HG03575 (cell line): ENCODE measurements around the gene TSC22D2.

Experiments
- ATAC-seq: cut with Tn5 transposase; IDR thresholded peaks from one replicate; pipeline ENCODE4 v1.9.1; 2021; ENCODE audit not compliant: unreplicated experiment, insufficient number of reproducible peaks, low FRiP score; ENCODE audit errors: extremely low read depth

The TSC22D2 gene

DNA sequence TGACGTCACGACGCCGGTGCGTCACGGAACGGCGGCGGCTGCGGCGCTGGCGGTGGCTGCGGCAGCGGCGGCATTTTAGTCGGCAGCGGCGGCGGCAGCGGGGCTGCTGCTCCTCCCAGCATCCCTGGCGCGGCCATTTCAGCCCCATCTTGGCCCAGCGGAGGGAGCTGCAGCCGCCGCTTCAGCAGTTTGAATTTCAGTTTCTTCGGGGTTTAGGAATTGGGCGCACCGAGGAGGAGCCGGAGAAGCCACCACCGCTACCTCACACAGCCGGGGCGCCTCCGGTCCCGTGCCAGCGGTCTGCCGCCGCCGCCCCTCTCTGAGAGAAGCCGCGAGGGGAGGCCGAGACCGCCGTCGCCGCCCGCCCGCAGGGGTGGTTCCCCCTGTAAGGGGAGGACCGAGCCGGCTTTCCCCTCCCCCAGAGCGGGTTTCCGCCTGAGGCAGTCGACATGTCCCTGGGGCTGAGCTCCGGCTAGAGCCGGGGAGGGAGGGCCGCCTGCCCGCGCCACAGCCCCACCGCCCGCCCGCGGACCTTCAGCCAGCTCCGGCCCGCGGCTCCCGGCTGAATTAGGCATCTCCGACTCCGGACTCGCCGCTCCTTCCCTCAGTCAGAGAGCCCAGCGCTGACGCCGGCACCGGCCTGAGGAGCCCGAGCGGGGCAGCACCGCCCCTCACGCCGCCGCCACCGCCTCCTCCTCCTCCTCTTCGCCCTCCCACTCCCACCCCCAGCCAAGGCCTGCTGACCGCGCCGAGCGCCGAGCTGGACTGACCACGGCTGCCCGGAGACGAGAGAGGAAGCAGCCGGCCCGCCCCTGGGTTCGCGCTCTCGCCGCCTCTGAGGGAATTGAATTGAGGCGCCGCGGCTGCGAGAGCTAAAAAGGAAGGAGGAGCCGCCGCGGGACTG lies at the start of gene TSC22D2:
Gene TSC22D2, plus strand, starts transcription at position 78 of the 904 bp plus-strand sequence. CDS start 1,053 bp downstream, outside the sequence.
- ATAC-seq: peak; percentile 40

DNA sequence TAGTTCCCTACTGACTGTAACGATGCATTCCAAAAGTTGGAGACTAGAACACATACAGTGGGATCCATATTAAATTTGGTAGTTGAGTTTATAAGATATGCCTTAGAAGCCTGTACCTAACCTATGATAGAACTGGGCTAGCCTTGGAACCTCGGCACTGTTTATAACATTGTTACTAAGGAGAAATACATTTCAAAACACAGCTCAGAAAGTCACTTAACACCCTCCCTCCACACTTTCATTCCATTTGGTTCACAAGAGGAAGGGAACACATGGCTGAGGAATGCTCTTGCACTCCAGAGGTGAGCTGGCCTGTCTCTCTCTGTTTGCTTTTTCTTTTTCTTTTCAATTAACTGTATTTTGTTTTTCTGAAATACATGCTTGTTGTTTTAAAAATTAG lies 48.7 kb upstream of the TSC22D2 start:
- ATAC-seq: no peak

DNA sequence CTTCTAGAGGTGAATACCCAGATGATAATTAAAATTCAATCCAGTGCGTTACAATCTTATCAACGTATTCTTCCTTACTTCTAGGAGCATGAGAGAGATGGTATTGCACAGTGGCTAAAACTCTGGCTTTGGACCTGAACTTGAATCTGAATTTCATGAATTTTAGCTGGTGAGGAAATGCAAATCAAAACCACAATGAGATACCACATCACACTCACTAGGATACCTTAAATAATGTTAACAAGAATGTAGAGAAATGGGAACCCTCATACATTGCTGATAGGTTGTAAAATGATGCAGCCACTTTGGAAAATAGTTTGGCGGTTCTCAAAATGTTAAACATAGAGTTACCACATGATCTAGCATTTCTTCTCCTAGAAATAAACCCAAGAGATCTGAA lies 47.1 kb upstream of the TSC22D2 start:
- no peak for ATAC-seq

DNA sequence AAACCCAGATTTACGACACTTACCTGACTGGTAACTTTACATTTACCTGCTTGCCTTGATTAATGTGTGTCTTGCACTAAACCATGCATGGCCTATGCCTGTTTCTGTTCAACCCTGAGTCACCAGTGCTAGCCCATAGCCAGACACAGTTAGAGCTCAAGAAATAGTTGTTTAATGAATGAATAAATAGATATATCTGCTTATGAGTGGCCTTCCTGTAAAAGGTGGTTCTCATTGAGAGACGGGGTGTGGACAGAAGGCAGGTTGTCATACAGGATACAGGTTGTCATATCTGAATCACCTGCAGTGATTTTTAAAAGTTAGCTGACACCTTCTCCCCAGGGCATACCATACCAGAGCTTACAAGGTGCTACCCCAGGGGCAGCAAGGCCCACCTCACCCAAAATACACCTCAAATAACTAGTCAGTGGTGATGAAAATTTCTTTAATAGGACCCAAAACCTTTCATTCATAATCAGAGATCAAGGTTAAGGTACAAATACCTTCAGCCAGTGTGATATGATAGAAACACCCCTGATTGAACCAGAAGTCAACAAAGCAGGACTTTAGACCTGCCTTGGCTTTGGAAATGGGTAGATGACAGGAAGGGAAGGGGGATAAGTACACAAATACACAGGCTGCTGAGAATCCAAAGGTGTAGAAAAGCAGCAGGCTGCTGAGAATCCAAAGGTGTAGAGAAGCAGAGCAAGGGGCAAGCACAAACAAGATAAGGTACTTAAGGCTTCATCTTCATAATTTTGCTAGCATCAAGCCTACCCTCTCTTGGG lies 45.4 kb upstream of the TSC22D2 start:
- no peak for ATAC-seq

DNA sequence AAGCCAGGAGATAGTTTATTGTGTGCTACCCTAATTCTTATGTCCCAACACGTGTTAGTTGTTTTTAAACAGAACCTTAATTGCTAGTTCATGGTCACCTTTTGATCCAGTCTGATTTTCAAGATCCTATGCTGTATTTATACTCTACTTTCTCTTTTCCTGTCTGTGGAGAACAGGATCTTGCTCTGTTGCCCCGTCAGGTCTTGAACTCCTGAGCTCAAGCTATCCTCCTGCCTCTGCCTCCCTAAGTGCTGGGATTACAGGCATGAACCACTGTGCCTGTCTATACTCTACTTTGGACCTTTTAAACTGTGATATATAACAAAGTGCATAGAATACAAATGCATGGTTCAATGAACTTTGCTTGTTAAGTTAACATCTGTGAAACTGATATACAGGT lies 44.7 kb upstream of the TSC22D2 start:
- ATAC-seq: no peak

DNA sequence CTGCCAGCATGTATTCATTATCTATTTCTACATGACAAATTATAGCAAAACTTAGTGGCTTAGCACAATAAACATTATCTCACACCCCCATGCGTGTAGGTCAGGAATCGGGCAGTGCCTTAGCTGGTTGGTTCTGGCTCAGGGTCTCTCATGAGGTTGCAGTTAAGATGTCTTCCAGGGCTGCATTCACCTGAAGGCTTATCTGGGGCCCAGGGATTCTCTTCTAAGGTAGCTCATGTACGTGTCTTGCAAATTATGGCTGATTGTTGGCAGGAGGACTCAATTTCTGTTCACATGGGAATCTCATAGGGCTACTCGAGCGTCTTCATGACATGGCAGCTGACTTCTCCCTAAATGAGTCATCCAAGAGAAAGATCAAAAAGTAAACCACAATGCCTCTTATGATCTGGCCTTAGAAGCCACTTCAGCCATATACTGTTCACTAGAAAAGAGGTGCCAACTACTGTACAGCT lies 42.9 kb upstream of the TSC22D2 start:
- no peak for ATAC-seq

DNA sequence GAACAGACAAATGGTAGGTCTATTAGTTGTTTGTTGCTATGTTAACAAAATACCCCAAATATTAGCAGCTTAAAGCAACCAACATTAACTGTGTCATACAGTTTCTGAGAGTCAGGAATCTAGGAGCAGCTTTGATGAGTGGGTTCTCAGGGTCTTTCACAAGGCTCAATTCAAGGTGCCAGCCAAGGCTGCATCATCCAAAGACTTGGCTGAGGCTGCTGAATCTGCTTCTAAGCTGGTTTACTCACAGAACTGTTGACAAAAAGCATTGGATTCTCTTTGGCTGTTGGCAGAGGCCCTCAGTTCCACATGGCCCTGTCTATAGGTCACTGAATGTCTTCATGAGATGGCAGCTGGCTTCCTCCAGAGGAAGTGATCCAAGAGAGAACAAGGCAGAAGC lies 40.3 kb upstream of the TSC22D2 start:
- ATAC-seq: no peak

DNA sequence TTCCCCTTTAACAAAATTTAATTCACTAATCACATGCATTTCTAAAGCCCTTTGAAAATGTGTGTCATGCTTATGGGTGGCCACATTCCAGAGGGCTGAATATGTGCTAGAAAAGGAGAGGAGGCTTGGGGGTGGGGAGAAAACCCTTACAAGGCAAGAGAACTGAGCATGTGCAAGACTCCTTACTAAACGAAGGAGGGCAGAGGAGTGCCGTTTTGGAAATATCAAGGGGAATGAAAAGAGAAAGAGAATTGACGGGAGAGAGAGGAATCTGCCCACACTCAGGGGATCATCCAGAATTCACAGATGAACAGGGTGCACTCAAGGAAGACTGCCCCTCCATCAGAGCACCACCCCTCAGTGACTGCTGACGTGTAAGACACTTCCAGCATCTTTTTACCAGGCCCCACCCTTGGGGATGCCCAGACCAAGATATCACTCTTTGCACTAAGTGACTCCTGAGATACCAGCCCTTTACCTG lies 37.9 kb upstream of the TSC22D2 start:
- ATAC-seq: no peak

DNA sequence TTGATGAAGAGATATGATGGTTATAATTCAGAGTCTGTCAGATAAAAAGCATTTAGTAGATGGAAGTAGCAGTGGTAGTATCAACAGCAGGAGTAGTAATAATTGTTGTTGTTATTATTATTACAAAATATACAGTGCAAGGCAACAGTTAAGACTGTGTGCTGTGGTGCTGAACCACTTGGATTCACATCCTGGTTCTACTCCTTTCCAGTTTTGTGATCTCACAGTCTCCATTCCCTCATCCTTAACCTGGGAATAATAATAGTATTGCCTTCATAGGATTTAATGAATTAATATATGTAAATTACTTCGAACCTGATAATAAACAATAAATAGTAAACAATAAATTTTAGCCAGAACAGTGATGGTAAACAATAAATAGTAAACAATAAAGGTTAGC lies 37.1 kb upstream of the TSC22D2 start:
- ATAC-seq: no peak

DNA sequence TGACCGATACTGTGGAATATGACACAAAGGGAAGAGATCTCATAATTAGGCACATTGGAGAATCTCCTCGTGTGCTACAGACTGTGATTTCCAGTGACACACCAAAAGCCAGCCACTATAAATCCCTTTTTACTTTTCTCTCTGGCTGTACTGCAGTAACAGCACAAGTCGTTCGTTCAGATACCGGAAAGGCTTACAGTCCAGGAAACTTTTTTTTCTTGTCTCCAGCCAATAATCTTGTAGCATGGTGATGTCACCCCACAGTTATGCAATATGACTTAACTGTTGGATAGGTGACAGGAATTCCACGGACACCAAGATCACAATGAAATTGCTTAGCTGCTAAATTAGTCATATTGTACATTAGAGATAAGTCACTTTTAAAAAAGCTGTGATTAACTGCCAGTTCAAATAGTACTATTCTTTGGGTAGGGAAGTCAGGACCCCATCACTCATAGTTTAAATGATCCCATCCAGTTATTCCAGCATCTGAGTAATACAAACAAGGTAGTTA lies 36.3 kb upstream of the TSC22D2 start:
- no peak for ATAC-seq

DNA sequence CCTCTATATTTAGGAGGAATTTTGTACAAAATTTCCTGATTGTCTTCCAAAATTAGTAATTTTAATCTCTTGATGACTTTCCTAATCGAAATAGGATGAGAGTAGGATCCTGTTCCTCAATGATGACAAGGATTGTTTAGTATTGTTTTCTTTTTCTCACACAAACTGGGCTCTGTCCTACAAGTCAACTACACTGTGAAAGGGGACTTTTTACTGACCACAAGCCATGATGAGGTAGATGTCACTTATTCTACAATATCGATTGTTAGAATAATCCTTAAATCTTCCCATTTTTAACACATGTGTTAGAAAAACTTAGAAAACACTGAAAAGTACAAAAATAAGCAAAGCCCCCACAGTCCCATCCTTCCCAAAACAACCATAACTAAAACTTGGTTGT lies 35.8 kb upstream of the TSC22D2 start:
- no peak for ATAC-seq

DNA sequence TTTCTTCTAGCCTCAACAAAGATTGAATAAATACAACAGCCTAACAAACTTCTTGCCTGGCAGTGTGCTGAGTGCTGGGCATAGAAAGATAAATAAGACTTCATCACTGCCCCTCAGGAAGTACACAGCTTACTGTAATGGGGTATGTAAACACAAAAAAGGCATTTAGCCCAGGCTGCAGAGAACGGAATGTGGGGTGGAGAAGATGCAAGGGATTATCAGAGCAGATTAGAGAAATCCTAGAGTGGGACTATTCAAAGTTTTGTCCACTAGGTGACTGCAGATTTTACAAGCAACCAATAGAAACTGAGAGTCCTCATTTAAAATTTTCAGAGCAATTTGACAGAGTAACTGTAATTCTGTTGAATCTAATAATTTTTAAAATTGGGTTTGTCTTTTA lies 35.4 kb upstream of the TSC22D2 start:
- ATAC-seq: no peak

DNA sequence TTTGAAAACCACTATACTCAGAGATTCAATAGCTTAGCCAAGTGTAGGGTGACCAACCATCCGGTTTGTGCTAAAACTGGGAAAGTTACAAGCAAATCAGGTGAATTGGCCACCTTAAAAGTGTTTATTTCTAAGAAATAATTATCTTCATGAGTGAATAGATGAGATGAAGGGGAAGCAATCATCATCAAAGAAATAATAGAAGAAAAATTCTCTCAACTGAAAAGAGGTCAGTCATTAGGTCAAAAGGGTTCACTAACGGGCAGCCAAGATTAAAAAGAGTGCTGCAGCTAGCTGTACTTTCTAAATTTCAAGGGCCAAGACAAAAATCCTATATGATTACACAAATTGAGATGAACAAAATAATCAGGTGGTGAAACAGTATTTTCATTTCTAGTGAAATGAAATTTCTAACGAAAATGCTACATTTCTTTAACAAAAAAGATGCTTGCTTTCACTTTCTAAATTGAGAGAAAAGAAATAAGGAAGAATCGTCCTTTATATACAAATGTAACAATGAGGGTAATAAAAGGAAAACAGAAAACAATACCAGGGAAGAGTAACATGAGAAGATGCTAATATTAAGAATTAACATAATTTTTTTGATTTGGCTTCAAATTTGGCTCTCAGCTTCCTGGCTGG lies 34.7 kb upstream of the TSC22D2 start:
- no peak for ATAC-seq

DNA sequence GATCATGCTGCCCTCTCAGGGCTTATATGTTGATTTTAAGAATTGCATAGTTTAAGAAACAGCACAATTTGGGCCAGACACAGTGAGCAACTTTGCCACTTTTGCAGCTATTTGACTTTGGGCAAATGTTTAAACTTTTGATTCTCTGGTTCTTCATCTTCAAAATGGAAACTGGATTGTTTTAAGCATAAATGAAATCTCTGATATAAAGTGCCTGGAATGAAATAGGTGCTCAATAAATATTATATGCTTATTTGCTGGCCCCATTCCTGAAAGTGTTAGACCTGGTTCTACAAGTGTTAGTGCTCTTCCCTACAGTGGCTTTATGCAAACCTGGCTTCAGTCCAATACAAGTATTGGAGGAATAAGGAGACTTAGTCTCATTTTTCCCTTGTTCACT lies 33.1 kb upstream of the TSC22D2 start:
- no peak for ATAC-seq

DNA sequence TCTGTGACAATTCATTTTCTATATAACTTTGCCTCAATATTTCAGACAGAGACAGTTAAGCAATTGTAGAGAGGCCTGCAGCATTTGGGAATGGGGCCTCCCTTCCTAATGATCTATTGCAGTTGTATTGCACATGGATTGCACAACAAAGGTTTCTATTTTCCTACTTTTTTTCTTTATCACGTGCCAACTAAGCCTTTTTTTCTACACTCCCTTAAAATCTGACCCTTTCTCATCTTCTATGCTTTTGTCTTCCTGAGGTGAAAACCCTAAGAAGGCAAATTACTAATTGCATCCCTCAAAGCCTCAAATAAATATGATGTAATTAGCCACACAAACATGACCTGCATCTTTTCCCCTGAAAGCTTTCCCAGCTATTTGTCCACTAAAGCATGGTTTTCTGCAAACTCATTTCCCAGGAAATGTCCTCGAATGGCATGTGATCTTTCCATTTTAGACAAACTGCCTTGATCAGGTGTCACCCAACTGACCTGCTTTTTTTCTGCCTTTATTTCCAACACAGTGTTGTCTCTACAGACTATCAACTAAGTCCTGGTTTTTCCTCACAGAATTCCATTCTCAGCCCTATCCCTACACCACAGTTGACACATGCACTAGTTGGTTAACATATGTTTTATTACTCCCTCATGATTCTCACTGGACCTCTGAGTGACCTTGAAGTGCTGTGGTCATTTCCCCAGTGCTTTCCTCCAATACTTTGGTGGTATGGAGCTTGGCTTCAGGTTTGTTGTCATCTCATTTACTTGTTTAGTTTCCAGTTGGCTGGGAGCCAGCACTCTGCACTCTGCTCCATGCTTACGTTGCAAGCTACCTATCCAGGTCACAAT lies 31.9 kb upstream of the TSC22D2 start:
- ATAC-seq: no peak

DNA sequence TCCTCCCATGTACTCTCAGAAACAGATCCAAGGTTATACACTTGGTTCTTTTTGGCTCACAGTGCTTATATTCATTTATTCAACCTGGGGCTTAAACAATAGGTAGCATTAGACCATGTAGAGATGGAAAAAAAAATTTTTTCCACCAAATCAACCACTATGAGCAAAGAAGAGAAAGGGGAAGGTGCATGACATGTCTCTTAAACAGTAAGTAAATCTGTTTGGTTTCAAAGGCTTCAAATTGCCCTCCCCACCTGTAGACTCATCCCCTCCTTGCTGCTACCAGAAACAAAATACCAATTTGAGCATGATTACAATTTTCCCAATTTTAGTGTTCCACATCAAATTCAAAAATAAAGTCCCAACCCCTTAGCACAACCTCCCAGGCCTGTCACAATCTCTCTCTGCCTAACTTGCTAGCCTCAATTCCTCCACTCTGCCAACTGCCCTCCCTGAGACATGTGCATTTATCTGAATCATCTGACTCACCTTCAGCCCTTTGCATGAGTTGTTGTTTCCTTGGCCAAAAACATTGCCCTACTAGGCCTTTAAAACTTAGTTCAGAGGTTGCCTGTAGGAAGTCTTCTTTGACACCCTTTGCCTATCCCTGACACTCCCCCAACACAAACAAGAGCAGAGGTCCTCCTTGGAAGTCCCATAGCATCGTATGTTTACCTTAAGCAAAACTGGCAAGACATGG lies 30.3 kb upstream of the TSC22D2 start:
- no peak for ATAC-seq

DNA sequence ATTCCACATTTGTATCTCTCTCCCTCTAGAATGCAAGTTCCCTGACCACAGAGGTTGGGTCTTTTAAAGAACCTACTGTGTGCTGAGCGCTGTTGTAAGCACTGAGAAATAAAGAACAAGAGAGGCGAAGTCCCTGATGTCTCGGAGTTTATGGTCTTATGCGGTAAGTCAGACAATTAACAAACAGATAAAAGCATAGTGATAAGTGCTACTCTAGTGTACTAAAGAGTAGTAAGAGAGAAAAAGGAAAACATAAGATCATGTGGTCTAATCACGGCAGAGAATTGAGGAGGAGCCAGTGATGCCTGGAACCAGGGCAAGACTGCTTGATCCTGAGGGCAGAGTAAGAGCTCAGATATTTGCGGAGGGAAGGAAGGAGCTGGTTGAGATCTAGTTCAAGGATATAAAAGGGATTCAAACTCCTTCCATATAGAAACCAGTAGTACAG lies 29.8 kb upstream of the TSC22D2 start:
- ATAC-seq: no peak

DNA sequence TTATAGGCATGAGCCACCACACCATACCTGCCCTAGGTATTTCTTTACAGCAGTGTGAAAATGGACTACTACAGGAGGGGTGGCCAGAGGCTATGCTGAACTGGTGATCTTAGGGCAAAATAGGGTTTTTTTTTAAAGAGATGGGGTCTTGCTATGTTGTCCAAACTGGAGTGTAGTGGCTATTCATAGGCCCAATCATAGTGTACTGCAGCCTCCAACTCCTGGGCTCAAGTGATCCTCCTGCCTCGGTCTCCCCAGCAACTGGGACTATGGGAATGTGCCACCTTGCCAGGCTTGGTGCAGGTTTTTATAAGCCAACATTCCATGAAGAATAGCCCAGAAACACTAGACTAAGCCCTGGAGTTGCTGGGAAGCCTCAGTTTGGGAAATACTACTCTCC lies 28.6 kb upstream of the TSC22D2 start:
- no peak for ATAC-seq
